Stimulated activated CD4-positive, alpha-beta T cell treated with anti-CD3 and anti-CD28 coated beads, Interleukin-1b, Interleukin-23, amount 100 ng/mL, for 24 hours (primary cell): ENCODE results near the gene MAGEH1.

Experiments
- DNase-seq, 4 experiments: peaks; one replicate each; pipeline ENCODE4 v3.0.0-alpha.2; 2020; ENCODE audit warnings: low read depth in 4 of 4, low spot score in 1 of 4

MAGEH1 gene

DNA sequence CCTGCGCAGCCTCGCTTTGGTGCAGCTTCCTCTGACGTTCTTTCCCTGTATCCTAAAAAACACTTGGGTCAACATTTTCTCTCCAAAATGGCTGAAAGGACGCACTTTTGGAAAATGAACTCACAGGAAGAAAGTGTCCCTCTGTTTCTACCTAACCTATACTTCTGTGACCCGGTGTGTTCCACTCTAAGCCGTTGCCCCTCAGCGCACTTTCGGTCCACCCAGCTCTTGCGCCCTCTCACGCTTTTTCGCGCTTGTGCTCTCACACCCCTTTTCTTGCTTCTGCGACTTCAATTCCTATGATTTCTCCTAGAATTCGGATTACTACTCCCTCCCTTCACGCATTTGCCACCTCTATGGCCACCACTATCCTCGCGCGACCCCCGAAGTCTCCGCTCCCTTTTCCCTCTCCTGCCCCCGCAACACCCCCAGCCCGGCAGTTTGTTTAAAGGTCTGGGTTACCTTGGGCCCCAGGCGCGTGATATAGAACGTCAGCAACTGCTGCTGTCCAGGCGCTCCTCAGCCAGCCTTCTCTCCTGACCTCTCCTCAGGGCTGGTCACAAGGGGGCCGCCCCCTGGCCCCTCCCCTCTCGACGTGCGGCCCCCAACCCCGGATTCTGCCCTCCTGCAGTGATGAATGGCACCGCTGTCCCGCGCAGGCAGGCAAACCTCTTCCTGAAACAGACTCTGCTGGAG, 37.5 kb downstream of the MAGEH1 start, which contains the start of gene USP51:
USP51 (minus strand) TSS at position 535 of the 696 bp plus-strand sequence. CDS start 909 bp downstream, outside the sequence.
- no peak for DNase-seq

DNA sequence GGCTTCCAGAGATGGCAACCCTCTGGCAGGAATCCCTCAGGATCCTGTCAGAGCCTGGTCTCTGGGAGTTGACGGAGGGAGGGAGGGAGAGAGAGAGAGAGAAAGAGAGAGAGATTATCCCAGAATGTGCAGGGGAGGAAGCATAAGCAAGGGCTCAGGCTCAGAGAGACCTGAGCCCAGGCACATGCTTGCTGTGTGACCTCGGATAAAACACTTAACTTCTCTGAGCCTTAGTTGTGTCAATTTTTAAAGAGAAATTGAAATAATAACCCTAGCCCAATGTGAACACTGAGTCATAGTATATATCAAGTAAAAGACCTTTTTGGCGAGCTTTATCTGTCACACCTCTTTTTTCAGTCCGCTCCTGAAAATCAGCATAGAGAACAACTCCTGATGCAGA, 38.2 kb downstream of the MAGEH1 start:
- DNase-seq = no peak

DNA sequence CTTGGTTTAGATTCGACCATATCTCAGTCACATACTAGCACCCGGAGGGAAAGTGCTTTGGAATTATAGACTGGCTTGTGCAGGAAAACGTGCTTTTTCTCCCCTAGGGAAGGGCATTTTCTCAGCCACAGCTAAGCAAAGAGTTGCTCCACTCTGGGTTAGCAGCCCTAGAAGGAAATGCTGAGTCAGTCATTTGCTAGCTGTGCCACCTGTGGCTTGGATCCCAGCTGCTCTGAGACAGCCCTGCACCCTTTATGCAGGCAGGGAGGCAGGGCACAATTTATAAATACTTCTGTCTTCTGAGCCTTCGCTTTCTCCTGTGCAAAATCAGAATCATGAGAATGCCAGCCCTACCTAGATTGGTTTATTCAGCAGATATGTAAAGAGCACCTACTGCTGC, 39.0 kb downstream of the MAGEH1 start:
- DNase-seq = no peak
